AG10803 (cell line): Measurements from ENCODE around the gene MGST2.

ENCODE experiments used
- DNase-seq: peaks from one replicate; pipeline ENCODE4 v3.0.0; 2010; ENCODE audit warnings: low read depth
- H3K4me3 ChIP-seq: 2 replicates; pipeline ENCODE4 v1.5.1; 2011; ENCODE audit warnings: mild to moderate bottlenecking, low read length, control low read depth
- TF ChIP-seq, protein P1 (sequence below): conservative IDR thresholded peaks from 2 replicates; pipeline ENCODE4 v1.5.1; 2011; ENCODE audit warnings: mild to moderate bottlenecking, low read length, control low read depth, inconsistent platforms

MGST2 gene

GRCh38 chr4:139670775-139671174, 5.2 kb downstream of the MGST2 start:
- DNase-seq = no peak
- TF ChIP-seq, protein P1, sequence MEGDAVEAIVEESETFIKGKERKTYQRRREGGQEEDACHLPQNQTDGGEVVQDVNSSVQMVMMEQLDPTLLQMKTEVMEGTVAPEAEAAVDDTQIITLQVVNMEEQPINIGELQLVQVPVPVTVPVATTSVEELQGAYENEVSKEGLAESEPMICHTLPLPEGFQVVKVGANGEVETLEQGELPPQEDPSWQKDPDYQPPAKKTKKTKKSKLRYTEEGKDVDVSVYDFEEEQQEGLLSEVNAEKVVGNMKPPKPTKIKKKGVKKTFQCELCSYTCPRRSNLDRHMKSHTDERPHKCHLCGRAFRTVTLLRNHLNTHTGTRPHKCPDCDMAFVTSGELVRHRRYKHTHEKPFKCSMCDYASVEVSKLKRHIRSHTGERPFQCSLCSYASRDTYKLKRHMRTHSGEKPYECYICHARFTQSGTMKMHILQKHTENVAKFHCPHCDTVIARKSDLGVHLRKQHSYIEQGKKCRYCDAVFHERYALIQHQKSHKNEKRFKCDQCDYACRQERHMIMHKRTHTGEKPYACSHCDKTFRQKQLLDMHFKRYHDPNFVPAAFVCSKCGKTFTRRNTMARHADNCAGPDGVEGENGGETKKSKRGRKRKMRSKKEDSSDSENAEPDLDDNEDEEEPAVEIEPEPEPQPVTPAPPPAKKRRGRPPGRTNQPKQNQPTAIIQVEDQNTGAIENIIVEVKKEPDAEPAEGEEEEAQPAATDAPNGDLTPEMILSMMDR = no peak
- no peak overlapping the region for H3K4me3 ChIP-seq

GRCh38 chr4:139672215-139672614, 6.6 kb downstream of the MGST2 start:
- H3K4me3 ChIP-seq = no peak overlapping the region
- TF ChIP-seq, protein P1 = no peak
- no peak for DNase-seq

- DNase-seq = no peak
- no peak overlapping the region for H3K4me3 ChIP-seq
- TF ChIP-seq, protein P1 = no peak
Measured at GRCh38 chr4:139672732-139673131, 7.1 kb downstream of the MGST2 start.

DNA sequence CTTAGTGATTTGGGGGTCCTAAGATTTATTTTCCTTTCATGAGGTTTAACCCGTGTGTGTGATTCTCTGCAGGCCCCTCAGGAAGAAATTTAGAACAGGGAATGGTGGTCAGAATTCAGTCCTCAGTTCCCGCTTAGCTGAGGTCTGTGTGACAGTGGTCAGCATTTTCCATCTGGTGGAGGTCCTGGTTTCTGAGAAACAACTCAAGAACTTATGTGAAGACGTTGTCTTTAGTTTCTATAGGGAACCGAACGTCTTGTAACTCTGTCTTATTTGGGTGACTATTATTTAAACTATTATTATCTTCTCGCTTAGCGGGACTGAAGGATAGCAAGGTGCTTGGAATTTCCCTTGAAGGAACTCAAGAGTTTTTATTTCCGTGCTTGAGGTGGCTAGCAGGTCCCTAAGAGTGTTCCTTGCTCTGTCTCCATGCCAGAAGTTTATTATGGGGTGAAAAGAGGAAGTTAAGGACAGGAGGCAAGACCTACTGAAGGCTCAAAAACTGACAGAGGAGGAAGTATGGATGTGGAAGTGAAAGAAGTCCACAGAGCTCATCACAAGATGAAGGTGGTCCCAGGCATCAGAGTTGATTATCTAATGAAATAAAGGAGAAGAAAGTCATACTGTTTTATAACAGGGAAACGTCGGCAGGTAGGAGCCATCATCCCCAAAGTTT, 9.4 kb downstream of the MGST2 start:
- DNase-seq = no peak

DNA sequence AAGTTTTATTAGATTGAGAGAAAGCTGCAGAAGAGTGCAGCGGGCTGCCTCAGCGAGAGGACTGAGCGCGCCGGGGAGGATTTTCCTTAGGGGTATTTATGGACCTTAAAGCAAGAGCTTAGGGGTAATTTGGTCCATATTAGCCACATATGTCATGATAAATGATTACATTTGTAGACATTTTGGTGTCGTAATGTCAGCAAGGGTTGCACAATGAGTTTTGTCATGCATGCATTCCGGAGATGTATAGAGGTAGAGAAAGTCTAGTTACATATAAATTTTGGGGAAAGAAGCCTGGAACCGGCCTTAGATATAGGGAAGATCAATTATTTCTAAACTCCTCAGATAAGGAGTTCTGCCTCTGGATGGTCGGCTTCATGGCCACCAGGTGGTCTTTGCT, 10.0 kb downstream of the MGST2 start:
- no peak overlapping the region for H3K4me3 ChIP-seq
- TF ChIP-seq, protein P1 = no peak
- DNase-seq = no peak

More for the DNA sequence above, 9.4 kb downstream of the MGST2 start:
- no peak overlapping the region for H3K4me3 ChIP-seq
- TF ChIP-seq, protein P1 = no peak

GRCh38 chr4:139676365-139676764, 10.7 kb downstream of the MGST2 start:
- TF ChIP-seq, protein P1 = no peak
- no peak for DNase-seq
- no peak overlapping the region for H3K4me3 ChIP-seq

GRCh38 chr4:139676913-139677585, 11.4 kb downstream of the MGST2 start:
- DNase-seq = no peak
- TF ChIP-seq, protein P1 = no peak
- no peak overlapping the region for H3K4me3 ChIP-seq
